Activated naive CD4-positive, alpha-beta T cell treated with anti-CD3 and anti-CD28 coated beads, Interleukin-2, amount 10 ng/mL, durations not matched to agents 7 days and 5 days (primary cell): ENCODE results near the gene ATP2B2.

Source experiments
- CTCF ChIA-PET: fragments of 350-600 bp; sonication (Branson Sonifier 250); formaldehyde crosslinking; loops from one replicate; lab custom pipeline; 2021; ENCODE audit warnings: antibody characterized with exemption; lab: Charles Lee
- DNase-seq: peaks from one replicate; pipeline ENCODE4 v3.0.0-alpha.2; 2020
- H3K27ac Mint-ChIP-seq: one replicate; pipeline ENCODE4 v1.8.0; 2021; ENCODE audit warnings: mild to moderate bottlenecking, moderate library complexity, mixed read lengths
- H3K27me3 Mint-ChIP-seq: one replicate; pipeline ENCODE4 v1.8.0; 2021; ENCODE audit warnings: mild to moderate bottlenecking, mixed read lengths
- H3K36me3 Mint-ChIP-seq: one replicate; pipeline ENCODE4 v1.8.0; 2021; ENCODE audit warnings: mixed read lengths
- H3K4me1 Mint-ChIP-seq: one replicate; pipeline ENCODE4 v1.8.0; 2021; ENCODE audit warnings: mixed read lengths
- H3K4me3 Mint-ChIP-seq: one replicate; pipeline ENCODE4 v1.8.0; 2021; ENCODE audit warnings: mild to moderate bottlenecking, moderate library complexity, mixed read lengths
- H3K9me3 Mint-ChIP-seq: one replicate; pipeline ENCODE4 v1.8.0; 2021; ENCODE audit warnings: mixed read lengths

The ATP2B2 gene

DNA sequence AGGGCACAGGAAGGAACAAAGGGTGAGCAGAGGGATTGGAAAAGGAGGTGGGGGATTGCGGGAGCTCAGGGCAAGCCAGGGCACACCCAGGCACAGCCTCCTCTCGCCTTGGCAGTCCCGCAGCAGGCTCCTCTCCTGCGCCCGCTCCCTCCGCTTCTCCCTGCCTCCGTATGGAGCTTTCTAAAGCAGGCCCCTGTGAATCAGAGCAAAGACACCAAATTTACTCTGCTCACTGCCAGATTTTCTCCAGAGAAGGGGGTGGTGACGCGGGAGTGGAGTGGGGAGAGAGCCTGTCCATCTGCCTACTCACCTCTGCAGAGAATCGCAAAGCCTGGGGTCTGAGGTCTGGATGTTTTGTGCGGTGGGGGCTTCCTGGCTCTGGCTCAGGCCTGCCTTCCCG, 20.0 kb downstream of the ATP2B2 start:
- Mint-ChIP-seq H3K36me3 (no peaks in the 10 kb centered on the region), H3K9me3 (no peaks in the 10 kb centered on the region), H3K27ac (no peak overlapping the region), H3K4me3 (no peak overlapping the region), H3K4me1 (no peaks in the 10 kb centered on the region), H3K27me3 (no peaks in the 10 kb centered on the region)
- CTCF ChIA-PET = interaction anchor here (0.6 kb wide), 1 partner anchor 273 kb away, joined by 3 read pairs; no protein-coding TSS in a partner anchor
- DNase-seq = no peak

DNA sequence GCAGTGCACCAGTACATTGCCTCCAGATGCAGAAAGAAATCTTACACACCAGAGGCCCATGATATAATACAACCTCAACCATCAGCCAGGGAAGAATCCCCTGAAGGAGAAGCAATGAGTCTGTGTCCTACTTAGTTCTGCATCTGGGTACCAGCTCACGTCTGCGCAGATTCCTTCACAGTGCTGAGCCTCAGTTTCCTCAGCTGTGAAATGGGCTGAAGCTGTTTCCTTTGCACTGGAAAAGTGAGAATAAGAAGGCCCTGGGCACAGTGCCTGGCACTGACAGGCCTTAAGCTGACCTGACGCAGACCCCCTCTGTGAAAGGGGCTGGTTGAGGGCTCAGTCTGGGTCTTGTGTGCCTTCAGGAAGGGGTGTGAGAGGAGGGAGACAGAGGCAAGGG, 20.7 kb downstream of the ATP2B2 start:
- no peaks in the 10 kb centered on the region for H3K27me3 Mint-ChIP-seq
- no peaks in the 10 kb centered on the region for H3K36me3 Mint-ChIP-seq
- H3K9me3 Mint-ChIP-seq = no peaks in the 10 kb centered on the region
- H3K4me3 Mint-ChIP-seq = no peak overlapping the region
- H3K27ac Mint-ChIP-seq = no peak overlapping the region
- CTCF ChIA-PET = no interaction called here
- DNase-seq = no peak
- no peaks in the 10 kb centered on the region for H3K4me1 Mint-ChIP-seq

DNA sequence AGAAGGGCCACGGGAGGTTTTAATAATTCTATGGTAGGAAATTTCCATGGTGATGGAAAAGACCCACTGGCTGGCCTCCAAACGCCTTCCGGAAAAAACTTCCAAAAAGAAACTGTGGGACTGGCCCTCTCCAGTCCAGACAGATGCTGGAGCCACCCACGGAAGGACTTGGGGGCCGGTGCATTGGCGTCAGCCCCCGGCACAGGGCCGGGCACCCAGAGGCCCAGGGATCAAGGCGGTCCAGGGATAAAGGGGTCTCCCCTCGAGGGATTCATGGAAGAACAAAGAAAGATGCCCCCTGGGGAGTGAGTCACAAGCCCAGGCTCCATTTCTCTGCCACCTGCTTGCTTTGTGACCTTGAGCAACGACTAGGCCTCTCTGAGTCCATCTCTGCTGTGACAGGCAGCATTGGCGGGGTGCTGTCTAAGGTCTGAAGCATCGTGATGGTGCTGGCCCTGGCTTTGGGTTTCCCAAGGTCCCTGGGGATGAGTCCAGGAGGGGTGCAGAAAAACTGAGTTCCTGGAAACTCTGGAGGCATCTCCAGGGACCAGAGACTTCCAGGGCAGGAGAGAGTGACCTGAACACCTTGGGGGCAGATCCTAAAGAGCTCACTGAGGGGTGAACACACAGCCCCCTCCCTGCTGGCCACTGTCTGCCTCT, 21.6 kb downstream of the ATP2B2 start:
- CTCF ChIA-PET = no interaction called here
- no peak for DNase-seq
- Mint-ChIP-seq H3K27ac (no peak overlapping the region), H3K9me3 (no peaks in the 10 kb centered on the region), H3K36me3 (no peaks in the 10 kb centered on the region), H3K4me1 (no peaks in the 10 kb centered on the region), H3K4me3 (no peak overlapping the region), H3K27me3 (no peaks in the 10 kb centered on the region)

DNA sequence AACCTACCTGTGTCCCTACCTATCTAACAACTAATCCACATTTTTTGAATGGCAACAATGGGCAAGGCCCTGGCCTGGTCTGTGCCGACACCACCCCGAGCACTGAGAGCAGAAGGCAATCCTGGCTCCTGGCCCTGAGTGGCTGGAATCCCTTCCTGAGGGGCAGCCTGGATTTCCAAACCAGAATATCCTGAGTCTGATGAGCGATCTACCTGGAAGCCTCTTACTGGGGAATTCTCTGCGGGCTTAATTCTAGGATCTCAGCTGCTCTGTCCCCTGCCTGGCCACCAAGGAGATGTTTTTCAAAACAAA, 22.1 kb downstream of the ATP2B2 start:
- H3K4me1 Mint-ChIP-seq = no peaks in the 10 kb centered on the region
- CTCF ChIA-PET = no interaction called here
- H3K4me3 Mint-ChIP-seq = no peak overlapping the region
- no peak for DNase-seq
- no peaks in the 10 kb centered on the region for H3K36me3 Mint-ChIP-seq
- H3K9me3 Mint-ChIP-seq = peaks cover 3% of the 10 kb centered on the region
- H3K27me3 Mint-ChIP-seq = peaks cover 4% of the 10 kb centered on the region
- no peak overlapping the region for H3K27ac Mint-ChIP-seq

DNA sequence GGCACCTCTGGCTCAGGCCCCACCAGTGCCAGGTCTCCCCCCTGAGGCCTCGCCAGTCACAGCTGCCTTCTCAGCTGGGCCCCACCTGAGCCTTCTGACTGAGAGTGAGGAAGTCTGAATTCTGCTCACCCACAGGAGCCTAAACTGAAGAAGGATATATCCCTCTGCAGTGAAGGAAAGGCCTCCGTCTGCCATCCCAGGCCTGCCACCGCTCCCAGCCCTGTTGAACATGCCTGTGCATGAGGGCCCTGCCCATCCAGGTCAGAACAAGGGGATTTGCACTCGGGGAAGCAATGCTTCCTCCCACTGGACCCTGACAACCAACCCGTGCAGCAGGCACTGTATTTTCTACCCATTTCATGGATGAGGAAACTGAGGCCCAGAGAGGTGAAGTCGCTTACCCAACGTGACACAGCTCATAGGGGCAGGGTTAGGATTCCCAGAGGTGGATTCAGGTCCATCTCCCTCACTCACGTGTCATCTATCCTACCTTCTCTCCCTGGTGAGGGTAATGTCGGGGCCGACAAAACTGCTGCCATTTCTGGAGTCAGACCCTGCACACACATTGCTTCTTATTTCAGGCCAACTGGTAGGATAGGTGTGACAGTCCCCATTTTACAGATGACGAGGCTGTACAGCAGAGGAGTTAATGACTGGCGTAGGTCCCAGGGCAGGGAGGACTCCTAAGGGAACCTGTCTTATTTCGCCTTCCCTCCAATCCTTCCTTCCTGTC, 22.6 kb downstream of the ATP2B2 start:
- H3K4me1 Mint-ChIP-seq = no peaks in the 10 kb centered on the region
- DNase-seq = no peak
- H3K9me3 Mint-ChIP-seq = peaks cover 3% of the 10 kb centered on the region
- no peak overlapping the region for H3K4me3 Mint-ChIP-seq
- no peak overlapping the region for H3K27ac Mint-ChIP-seq
- CTCF ChIA-PET = no interaction called here
- peaks cover 5% of the 10 kb centered on the region for H3K27me3 Mint-ChIP-seq
- H3K36me3 Mint-ChIP-seq = no peaks in the 10 kb centered on the region

DNA sequence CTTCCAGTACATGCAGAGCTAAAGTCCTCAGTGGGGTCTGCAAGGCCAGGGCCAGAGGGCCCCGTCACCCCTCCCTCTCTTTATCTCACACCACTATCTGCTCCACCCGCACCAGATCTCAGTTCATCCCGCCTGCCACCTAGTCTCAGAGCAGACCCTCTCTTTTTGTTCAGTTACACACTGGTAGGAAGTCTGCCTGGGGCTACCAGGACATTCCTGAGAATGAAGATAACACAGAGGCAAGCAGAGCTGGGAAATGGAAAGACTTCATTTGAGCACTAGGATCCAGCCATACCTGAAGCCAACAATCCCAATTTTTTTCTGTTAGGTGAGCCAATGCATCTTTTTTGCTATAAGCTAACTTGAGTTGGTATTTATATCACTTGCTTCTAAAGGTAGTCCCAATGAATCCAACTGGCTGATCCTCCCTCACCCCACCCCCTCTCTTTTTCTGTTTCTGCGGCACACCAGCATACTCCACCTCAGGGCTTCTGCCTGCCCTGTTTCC, 24.5 kb downstream of the ATP2B2 start:
- H3K27ac Mint-ChIP-seq = no peak overlapping the region
- H3K27me3 Mint-ChIP-seq = peaks cover 5% of the 10 kb centered on the region
- no peaks in the 10 kb centered on the region for H3K36me3 Mint-ChIP-seq
- no peak overlapping the region for H3K4me3 Mint-ChIP-seq
- no peak for DNase-seq
- CTCF ChIA-PET = no interaction called here
- no peaks in the 10 kb centered on the region for H3K4me1 Mint-ChIP-seq
- peaks cover 3% of the 10 kb centered on the region for H3K9me3 Mint-ChIP-seq

DNA sequence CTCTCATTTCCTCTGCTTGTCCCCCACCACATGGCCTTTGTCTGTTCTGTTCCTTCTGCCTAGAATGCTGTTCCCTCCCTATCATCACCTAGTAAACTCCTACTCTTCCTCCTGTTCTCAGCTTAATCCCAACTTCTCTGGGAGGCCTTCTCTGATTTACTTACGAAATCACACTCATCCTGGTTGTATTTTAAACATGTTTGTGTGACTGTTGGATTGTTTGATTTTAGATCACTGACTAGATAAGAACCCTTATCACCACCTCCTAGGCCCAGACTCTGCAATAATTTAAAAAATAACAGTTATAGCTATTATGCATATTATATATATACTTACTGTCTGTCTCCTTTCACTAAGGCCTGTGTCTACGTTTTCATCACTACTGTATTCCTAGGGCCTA, 26.1 kb downstream of the ATP2B2 start:
- CTCF ChIA-PET = no interaction called here
- Mint-ChIP-seq H3K9me3 (peaks cover 3% of the 10 kb centered on the region), H3K27ac (no peak overlapping the region), H3K36me3 (no peaks in the 10 kb centered on the region), H3K27me3 (peaks cover 11% of the 10 kb centered on the region), H3K4me1 (no peaks in the 10 kb centered on the region), H3K4me3 (no peak overlapping the region)
- DNase-seq = no peak

DNA sequence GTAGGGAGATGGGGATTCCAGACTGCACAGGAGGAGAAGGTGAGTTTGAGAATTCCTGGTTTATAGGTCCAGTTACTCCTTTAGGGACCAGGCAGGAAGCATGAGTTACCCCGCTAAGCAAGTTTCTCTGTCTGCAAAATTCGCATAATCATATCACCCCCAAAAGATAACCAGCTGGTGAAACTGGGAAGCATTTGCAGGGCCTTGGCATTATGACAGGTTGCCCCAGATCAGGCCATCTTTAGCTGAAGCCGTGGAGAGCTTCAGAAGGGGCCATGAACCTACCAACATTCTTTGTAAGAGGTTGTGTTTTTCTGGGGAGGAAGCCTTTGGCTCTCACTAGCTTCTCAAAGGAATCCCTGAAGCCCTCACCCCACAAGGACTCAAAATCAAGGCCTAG, 29.4 kb downstream of the ATP2B2 start:
- peaks cover 30% of the 10 kb centered on the region for H3K27me3 Mint-ChIP-seq
- no peaks in the 10 kb centered on the region for H3K4me1 Mint-ChIP-seq
- H3K27ac Mint-ChIP-seq = no peak overlapping the region
- no peak overlapping the region for H3K4me3 Mint-ChIP-seq
- H3K9me3 Mint-ChIP-seq = peaks cover 3% of the 10 kb centered on the region
- no peak for DNase-seq
- H3K36me3 Mint-ChIP-seq = no peaks in the 10 kb centered on the region
- CTCF ChIA-PET = interaction anchor here (0.7 kb wide), 1 partner anchor 20 kb away, joined by 3 read pairs; no protein-coding TSS in a partner anchor

DNA sequence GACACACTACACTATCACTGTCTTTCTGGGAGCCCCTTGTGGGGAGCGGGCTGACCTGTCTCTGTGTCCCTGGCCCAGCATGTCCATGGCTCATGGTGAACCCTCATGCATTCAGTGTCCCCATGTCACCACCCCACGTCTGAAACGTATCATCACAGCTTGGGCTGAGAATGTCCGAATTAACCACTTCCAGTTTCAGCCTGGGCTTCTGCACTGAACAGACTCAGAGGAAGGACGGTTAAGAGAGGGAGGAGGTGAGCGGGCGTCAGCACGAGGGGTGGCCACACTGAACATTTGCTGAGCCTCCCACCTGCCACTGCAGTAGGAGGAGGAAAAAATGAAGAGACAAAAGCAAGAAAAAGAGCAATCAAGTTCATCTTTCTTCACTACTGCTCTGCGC, 30.5 kb downstream of the ATP2B2 start:
- Mint-ChIP-seq H3K4me1 (no peaks in the 10 kb centered on the region), H3K27me3 (peaks cover 38% of the 10 kb centered on the region), H3K27ac (no peak overlapping the region), H3K36me3 (no peaks in the 10 kb centered on the region), H3K9me3 (peaks cover 3% of the 10 kb centered on the region), H3K4me3 (no peak overlapping the region)
- DNase-seq = no peak
- CTCF ChIA-PET = interaction anchor here (0.8 kb wide), 1 partner anchor 21 kb away, joined by 3 read pairs; no protein-coding TSS in a partner anchor

DNA sequence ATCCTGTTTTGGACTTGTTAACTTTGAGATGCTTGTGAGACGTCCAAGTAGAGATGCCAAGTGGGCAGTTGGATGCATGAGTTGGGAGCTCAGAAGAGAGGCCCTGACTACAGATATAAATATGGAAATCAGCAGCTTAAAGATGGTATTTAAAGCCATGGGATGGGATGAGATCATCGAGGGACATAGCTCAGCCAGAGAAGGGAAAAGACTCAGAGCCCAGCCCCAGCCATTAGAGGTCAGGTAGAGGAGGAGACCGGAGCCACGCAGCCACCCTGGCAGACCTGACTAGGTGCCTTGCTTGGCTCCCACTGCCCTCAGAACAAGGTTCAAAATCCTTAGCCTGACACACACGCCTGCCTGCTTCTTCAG, 31.1 kb downstream of the ATP2B2 start:
- Mint-ChIP-seq H3K4me1 (no peaks in the 10 kb centered on the region), H3K9me3 (peaks cover 3% of the 10 kb centered on the region), H3K36me3 (no peaks in the 10 kb centered on the region), H3K27me3 (peaks cover 38% of the 10 kb centered on the region), H3K4me3 (no peak overlapping the region), H3K27ac (no peak overlapping the region)
- CTCF ChIA-PET = interaction anchor here (0.8 kb wide), 1 partner anchor 21 kb away, joined by 3 read pairs; no protein-coding TSS in a partner anchor
- DNase-seq = no peak

DNA sequence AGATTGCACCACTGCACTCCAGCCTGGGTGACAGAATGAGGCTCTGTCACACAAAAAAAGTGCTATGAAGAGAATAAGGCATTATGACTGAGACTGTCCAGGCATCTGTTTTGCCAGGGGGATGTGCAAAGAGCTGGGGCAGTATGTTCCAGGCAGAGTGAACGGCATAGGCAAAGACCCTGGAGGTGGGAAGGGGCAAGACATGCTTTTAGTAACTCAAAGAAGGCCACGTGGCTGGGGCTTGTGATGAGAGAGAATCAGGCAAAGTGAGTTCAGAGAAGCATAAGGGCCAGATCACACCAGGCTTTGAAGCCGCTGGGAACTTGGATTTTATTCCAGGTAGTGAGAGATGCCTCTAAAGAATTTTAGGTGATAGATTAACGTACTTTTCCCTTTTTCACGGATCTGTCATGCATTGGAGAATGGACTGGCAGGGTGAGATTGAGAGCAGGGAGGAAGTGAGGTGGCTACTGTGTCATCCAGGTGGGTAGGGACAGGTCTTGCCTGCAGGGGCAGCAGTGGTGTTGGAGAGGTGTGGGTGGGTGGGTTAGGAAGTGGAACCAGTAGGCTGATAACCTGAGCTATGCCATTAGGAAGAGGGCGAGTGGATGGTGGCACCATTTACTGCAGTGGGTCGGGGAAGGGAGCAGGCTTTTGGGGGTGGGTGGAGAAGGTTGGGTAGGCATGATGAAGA, 31.7 kb downstream of the ATP2B2 start:
- H3K36me3 Mint-ChIP-seq = no peaks in the 10 kb centered on the region
- H3K4me3 Mint-ChIP-seq = no peak overlapping the region
- H3K27ac Mint-ChIP-seq = no peak overlapping the region
- no peaks in the 10 kb centered on the region for H3K4me1 Mint-ChIP-seq
- DNase-seq = no peak
- CTCF ChIA-PET = interaction anchor here (0.8 kb wide), 1 partner anchor 22 kb away, joined by 3 read pairs; no protein-coding TSS in a partner anchor
- H3K9me3 Mint-ChIP-seq = peaks cover 3% of the 10 kb centered on the region
- H3K27me3 Mint-ChIP-seq = peaks cover 39% of the 10 kb centered on the region

DNA sequence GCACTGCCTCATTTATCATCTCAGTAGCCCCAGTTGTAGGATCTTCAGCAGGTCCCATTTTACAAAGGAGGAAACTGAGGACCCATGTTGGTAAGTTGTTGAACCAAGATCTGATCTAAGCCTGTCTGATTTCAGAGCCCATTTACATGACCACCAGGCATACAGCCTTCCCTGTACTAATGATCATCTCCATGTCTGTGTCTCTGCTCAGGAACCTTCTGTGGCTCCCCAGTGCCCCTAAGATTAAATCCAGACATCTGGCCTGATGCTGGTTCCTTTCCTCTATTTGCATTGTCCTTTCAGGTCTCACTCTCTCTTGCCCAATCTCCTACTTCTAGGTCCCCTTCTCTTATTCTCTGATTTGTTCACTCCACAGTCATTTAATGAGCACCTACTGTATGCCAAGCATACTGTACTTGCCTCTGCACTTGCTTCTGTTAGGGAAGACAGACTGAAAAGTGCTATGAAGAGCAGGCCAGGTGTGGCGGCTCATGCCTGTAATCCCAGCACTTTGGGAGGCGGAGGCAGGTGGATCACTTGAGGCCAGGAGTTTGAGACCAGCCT, 32.4 kb downstream of the ATP2B2 start:
- H3K4me3 Mint-ChIP-seq = no peak overlapping the region
- no peak for DNase-seq
- no peaks in the 10 kb centered on the region for H3K9me3 Mint-ChIP-seq
- peaks cover 38% of the 10 kb centered on the region for H3K27me3 Mint-ChIP-seq
- H3K27ac Mint-ChIP-seq = no peak overlapping the region
- H3K4me1 Mint-ChIP-seq = no peaks in the 10 kb centered on the region
- no peaks in the 10 kb centered on the region for H3K36me3 Mint-ChIP-seq
- CTCF ChIA-PET = no interaction called here

DNA sequence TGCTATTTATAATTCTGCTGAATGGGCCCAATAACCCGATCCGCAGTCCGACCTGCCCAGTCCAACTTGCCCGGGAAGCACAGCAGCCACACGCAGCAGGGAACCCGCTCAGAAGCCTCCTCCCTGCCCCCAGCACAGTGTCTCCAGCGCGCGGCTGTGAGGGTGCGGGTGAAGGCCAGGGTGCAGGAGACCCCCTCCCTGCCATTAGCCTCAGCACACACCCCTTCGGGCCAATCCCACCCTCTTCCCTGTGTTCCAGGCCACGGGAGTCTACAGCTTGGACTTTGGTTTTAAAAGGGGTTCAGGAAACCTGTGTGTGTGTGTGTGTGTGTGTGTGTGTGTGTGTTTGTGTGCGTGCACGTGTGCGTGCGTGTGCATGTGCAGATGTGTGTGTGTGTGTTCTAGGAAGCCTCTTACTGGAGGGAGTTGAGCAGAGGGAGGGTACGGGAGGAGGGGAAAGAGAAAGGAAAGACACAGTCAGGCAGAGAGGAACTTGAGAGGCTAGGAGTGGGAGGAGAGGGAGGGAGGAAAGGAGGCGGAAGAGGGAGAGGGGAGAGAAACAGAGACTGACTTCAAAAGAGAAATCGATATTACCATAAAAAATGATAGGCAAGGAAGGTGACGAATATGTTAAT, 34.2 kb downstream of the ATP2B2 start:
- DNase-seq = no peak
- Mint-ChIP-seq H3K9me3 (no peaks in the 10 kb centered on the region), H3K4me1 (no peaks in the 10 kb centered on the region), H3K36me3 (no peaks in the 10 kb centered on the region), H3K27ac (no peak overlapping the region), H3K4me3 (no peak overlapping the region), H3K27me3 (peaks cover 38% of the 10 kb centered on the region)
- CTCF ChIA-PET = no interaction called here
